Smooth muscle cell (in vitro differentiated cells): ENCODE results near the gene TMCC2. TPM values are rescaled to one million over a fixed set of nuclear protein-coding genes. Genes with fewer than 3 reads are reported as not detected.
"Not testable (repeated sequence)": the region's sequence is repeated elsewhere in the genome, so short reads cannot be mapped to it uniquely, and the experiment has no call there.

Source experiments
- DNase-seq: peaks from one replicate; lab custom pipeline; 2025; ENCODE audit not compliant: unreplicated experiment; lab: John Stamatoyannopoulos, UW
- H2AFZ ChIP-seq: fragments of 200-600 bp; sonication (generic); 2 replicates; pipeline ENCODE4 v1.6.0; 2016; ENCODE audit warnings: antibody characterized with exemption, low read depth, mild to moderate bottlenecking
- H3F3A ChIP-seq: fragments of 200-600 bp; sonication (generic); 2 replicates; pipeline ENCODE4 v1.6.0; 2017; ENCODE audit warnings: antibody characterized with exemption, low read depth
- H3K27ac ChIP-seq: fragments of 200-600 bp; sonication (generic); 2 replicates; pipeline ENCODE4 v1.5.1; 2016; ENCODE audit warnings: low read depth, mild to moderate bottlenecking
- H3K27me3 ChIP-seq: fragments of 200-600 bp; sonication (generic); 2 replicates; pipeline ENCODE4 v1.6.1; 2016; ENCODE audit warnings: low read depth, mild to moderate bottlenecking
- H3K36me3 ChIP-seq: fragments of 200-600 bp; sonication (generic); 2 replicates; pipeline ENCODE4 v1.5.1; 2016; ENCODE audit warnings: low read depth
- H3K4me1 ChIP-seq: fragments of 200-600 bp; sonication (generic); 2 replicates; pipeline ENCODE4 v1.5.1; 2016; ENCODE audit warnings: low read depth
- H3K4me2 ChIP-seq: fragments of 200-600 bp; sonication (generic); 2 replicates; pipeline ENCODE4 v1.6.0; 2016; ENCODE audit warnings: mild to moderate bottlenecking
- H3K4me3 ChIP-seq: fragments of 200-600 bp; sonication (generic); 2 replicates; pipeline ENCODE4 v1.5.1; 2016; ENCODE audit warnings: mild to moderate bottlenecking
- H3K79me2 ChIP-seq: fragments of 200-600 bp; sonication (generic); 2 replicates; pipeline ENCODE4 v1.6.0; 2016; ENCODE audit warnings: low read depth, mild to moderate bottlenecking
- H3K9ac ChIP-seq: fragments of 200-600 bp; sonication (generic); 2 replicates; pipeline ENCODE4 v1.6.0; 2016; ENCODE audit warnings: low read depth
- H3K9me3 ChIP-seq: fragments of 200-600 bp; sonication (generic); replicated peaks from 2 replicates; pipeline ENCODE4 v1.5.1; 2016; ENCODE audit warnings: low read depth
- H4K20me1 ChIP-seq: fragments of 200-600 bp; sonication (generic); 2 replicates; pipeline ENCODE4 v1.6.0; 2016; ENCODE audit warnings: low read depth
- WGBS: methylation state at CpG from one replicate; pipeline ENCODE4 v1.1.7; 2016; ENCODE audit warnings: low lambda C conversion rate; 5-methylcytosine and 5-hydroxymethylcytosine counted together
- polyA plus RNA-seq: library from polyadenylated mRNA; unstranded; fragments of >200 nt; fragmentation: Nextera tagmentation; extraction: Ambion mirVana; gene quantifications from 2 replicates; pipeline ENCODE4 v1.2.1, GENCODE V29; 2016
- total RNA-seq: library from RNA; depleted of rRNA; stranded (reverse); fragments of >200 nt; gene quantifications from 2 replicates; pipeline ENCODE4 v1.2.3, GENCODE V29; 2014
- TF ChIP-seq, protein P1 (sequence below): fragments of 200-600 bp; sonication (generic); IDR thresholded peaks from 2 replicates; pipeline ENCODE4 v1.5.1; 2017; ENCODE audit warnings: borderline replicate concordance, mild to moderate bottlenecking, antibody characterized with exemption; ENCODE audit not compliant: insufficient read depth, poor library complexity, severe bottlenecking

Gene TMCC2
- total and polyA plus RNA-seq, 2 experiments from 2014 or later: 3.3 to 5.6 TPM

DNA sequence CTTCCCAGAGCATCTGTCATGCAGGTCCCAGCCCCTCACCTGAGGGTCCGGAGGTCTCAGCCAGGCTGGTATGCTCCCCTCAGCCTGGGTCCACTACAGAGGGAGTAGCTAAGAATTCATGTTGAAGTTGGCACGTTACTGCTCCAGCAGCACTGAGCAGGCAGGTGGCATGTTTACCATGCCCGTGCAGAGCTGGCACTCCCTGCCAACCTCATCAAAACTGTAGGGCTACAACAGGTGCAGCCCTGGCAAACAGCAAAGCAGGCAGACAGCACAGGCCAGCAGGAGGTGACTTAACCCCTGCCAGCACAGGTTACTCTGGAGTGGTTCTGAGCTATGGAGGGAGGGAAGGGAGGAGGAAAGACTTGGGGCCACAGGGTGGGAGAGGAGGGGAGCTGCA lies 47.4 kb downstream of the TMCC2 start:
- Histone ChIP-seq H4K20me1 (no peaks in the 10 kb centered on the region), H3K36me3 (no peaks in the 10 kb centered on the region), H3K4me3 (no peak overlapping the region), H3K9me3 (no peaks in the 10 kb centered on the region), H3K4me1 (peaks cover 22% of the 10 kb centered on the region), H3K27ac (no peak overlapping the region), H3K4me2 (no peak overlapping the region), H3F3A (no peaks in the 10 kb centered on the region), H3K9ac (no peak overlapping the region), H3K27me3 (no peaks in the 10 kb centered on the region), H2AFZ (no peak overlapping the region), H3K79me2 (no peaks in the 10 kb centered on the region)
- DNase-seq: no peak
- 90% methylated on average over 3 of the region's 3 CpGs for WGBS
- TF ChIP-seq, protein P1, sequence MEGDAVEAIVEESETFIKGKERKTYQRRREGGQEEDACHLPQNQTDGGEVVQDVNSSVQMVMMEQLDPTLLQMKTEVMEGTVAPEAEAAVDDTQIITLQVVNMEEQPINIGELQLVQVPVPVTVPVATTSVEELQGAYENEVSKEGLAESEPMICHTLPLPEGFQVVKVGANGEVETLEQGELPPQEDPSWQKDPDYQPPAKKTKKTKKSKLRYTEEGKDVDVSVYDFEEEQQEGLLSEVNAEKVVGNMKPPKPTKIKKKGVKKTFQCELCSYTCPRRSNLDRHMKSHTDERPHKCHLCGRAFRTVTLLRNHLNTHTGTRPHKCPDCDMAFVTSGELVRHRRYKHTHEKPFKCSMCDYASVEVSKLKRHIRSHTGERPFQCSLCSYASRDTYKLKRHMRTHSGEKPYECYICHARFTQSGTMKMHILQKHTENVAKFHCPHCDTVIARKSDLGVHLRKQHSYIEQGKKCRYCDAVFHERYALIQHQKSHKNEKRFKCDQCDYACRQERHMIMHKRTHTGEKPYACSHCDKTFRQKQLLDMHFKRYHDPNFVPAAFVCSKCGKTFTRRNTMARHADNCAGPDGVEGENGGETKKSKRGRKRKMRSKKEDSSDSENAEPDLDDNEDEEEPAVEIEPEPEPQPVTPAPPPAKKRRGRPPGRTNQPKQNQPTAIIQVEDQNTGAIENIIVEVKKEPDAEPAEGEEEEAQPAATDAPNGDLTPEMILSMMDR: no peak

DNA sequence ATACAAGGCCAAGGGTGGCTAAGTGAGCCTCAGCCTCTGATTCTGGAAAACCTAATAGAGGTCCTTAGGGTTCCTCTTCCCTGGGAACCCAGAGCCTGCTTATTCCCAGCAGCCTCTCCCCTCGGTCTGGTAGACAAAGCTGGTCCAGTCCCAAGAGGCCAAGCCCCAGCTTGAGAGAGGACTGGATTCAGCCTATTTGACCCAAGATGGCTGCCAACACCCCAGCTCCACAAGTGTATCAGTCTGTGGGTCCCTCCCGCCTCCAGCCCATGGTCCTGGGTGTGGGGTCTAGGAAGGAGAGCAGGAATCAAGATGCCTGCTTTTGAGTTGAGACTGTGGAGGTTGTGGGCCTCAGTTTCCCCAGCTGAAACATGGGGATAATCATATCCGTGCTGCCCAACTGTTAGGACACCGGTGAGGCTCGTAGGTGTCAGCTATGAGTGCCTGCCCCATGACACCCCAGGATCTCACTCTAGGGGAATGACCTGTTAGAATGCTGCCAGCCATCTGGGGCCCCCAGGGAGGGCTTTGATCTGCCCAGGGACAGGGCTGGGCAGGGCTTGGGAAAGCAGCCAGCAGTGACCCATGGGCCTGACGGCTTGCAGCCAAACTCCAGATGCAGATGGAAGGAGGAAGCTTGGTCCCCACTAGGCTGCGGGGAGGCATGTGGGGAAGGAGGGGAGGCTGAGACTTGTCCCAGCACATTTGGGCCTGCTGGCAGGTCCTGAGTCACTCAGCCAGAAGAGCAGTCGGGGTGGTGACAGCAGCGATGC lies 48.4 kb downstream of the TMCC2 start:
- WGBS: 87% methylated on average over 9 of the region's 9 CpGs
- Histone ChIP-seq H3K4me3 (no peak overlapping the region), H3F3A (no peaks in the 10 kb centered on the region), H3K79me2 (no peaks in the 10 kb centered on the region), H3K9ac (no peak overlapping the region), H4K20me1 (no peaks in the 10 kb centered on the region), H3K36me3 (no peaks in the 10 kb centered on the region), H3K4me2 (no peak overlapping the region), H3K27ac (no peak overlapping the region), H3K27me3 (no peaks in the 10 kb centered on the region), H2AFZ (no peak overlapping the region), H3K4me1 (peaks cover 22% of the 10 kb centered on the region), H3K9me3 (no peaks in the 10 kb centered on the region)
- DNase-seq: no peak
- TF ChIP-seq, protein P1: no peak

DNA sequence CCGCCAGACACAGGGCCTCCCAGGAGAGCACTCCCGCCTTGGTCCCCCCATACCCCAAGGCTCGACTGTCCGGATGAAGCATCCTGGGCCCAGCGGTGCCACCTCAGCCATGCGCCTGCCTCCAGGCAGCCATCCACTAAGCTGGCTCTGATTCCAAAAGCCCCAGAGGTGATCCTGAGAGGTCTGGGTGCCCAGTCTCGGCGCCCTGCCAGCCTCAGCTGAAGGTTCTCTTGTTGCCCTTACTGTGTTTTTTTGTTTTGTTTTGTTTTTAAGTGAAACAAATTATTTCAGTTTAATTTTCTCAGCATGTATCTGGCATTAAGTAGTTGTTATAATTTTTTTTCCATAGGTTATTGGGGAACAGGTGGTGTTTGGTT lies 48.9 kb downstream of the TMCC2 start:
- H3K9ac ChIP-seq: no peak overlapping the region
- H3K27ac ChIP-seq: no peak overlapping the region
- WGBS: 86% methylated on average over 8 of the region's 8 CpGs
- H3K4me2 ChIP-seq: no peak overlapping the region
- no peaks in the 10 kb centered on the region for H3K9me3 ChIP-seq
- TF ChIP-seq, protein P1: no peak
- H3K36me3 ChIP-seq: no peaks in the 10 kb centered on the region
- no peak overlapping the region for H3K4me3 ChIP-seq
- no peaks in the 10 kb centered on the region for H3K79me2 ChIP-seq
- H3K27me3 ChIP-seq: no peaks in the 10 kb centered on the region
- H3K4me1 ChIP-seq: peaks cover 22% of the 10 kb centered on the region
- H2AFZ ChIP-seq: no peak overlapping the region
- no peaks in the 10 kb centered on the region for H3F3A ChIP-seq
- no peak for DNase-seq
- no peaks in the 10 kb centered on the region for H4K20me1 ChIP-seq

DNA sequence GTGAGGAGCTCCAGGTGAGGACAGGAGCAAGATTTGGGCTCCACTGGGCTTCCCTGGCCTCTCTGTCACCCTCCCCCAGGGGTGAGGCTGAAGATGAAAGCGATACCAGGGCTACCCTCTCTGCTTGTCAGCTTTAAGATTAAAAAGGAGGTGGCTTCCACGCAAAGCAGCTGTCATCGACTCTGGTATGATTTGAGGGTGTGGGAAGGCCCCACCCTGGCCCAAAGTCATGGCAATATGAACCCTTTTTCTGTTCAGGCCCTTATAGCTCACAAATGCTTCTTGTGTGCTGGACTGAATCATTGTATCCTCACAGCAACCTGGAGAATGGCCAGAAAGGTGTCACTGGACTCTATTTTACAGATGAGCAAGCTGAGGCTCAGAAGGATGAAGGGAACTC lies 52.2 kb downstream of the TMCC2 start:
- Histone ChIP-seq H3K27ac (no peak overlapping the region), H3K4me1 (peaks cover 15% of the 10 kb centered on the region), H3K9me3 (no peaks in the 10 kb centered on the region), H4K20me1 (no peaks in the 10 kb centered on the region), H3K36me3 (no peaks in the 10 kb centered on the region), H3K4me3 (no peak overlapping the region), H3K4me2 (no peak overlapping the region), H3K9ac (no peak overlapping the region), H3F3A (peaks cover 12% of the 10 kb centered on the region), H2AFZ (no peak overlapping the region), H3K79me2 (no peaks in the 10 kb centered on the region), H3K27me3 (no peaks in the 10 kb centered on the region)
- DNase-seq: no peak
- WGBS: 83% methylated on average over 3 of the region's 3 CpGs
- TF ChIP-seq, protein P1: no peak

DNA sequence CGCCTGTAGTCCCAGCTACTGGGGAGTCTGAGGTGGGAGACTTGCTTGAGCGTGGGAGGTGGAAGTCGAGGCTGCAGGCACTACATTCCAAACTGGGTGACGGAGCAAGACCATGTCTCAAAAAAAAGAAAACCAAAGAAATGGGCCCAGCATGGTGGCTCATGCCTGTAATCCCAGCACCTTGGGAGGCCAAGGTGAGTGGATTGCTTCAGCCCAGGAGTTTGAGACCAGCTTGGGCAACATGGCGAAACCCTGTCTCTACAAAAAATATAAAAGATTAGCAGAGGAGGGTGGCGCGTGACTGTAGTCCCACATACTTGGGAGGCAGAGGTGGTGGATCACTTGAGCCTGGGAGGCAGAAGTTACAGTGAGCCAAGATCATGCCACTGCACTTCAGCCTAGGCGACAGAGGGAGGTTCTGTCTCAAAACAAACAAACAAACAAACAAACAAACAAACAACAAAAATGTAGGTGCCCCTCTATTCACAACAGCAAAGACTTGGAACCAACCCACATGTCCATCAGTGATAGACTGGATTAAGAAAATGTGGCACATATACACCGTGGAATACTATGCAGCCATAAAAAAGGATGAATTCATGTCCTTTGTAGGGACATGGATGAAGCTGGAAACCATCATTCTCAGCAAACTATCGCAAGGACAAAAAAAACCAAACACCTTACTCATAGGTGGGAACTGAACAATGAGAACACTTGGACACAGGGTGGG lies 53.1 kb downstream of the TMCC2 start:
- H3K9me3 ChIP-seq, H3K9ac ChIP-seq, H3K79me2 ChIP-seq, H2AFZ ChIP-seq, H3K36me3 ChIP-seq, H3K4me2 ChIP-seq, DNase-seq, H4K20me1 ChIP-seq, H3K4me3 ChIP-seq, H3K27me3 ChIP-seq, H3K27ac ChIP-seq: not testable (repeated sequence)
- peaks cover 23% of the 10 kb centered on the region for H3K4me1 ChIP-seq
- H3F3A ChIP-seq: peaks cover 18% of the 10 kb centered on the region
- WGBS: 94% methylated on average over 10 of the region's 10 CpGs
